GM12878 (cell line): ENCODE data around the gene LRP4. TPM values are rescaled to one million over a fixed set of nuclear protein-coding genes. Genes with fewer than 3 reads are reported as not detected.

ENCODE experiments used
- ATAC-seq: fragments of 200-7000 bp; cut with Tn5 transposase; 3 replicates; pipeline ENCODE4 v1.9.1; 2020; ENCODE audit warnings: mild to moderate bottlenecking, moderate library complexity
- BruUV-seq: library from RNA; stranded (reverse); fragments of 400-500 nt; replicated peaks from 2 replicates; lab custom pipeline; 2021; lab: Mats Ljungman, UMichigan
- CTCF ChIA-PET: fragments of 300-600 bp; sonication (Branson Sonifier 250); formaldehyde crosslinking; extraction: SDS; loops from one replicate; lab custom pipeline; 2021; ENCODE audit warnings: inconsistent platforms; lab: Yijun Ruan, JAX
- POLR2A ChIA-PET: fragments of 350-600 bp; formaldehyde crosslinking; extraction: SDS; loops from one replicate; lab custom pipeline; 2021; ENCODE audit warnings: inconsistent platforms; lab: Charles Lee
- RAD21 ChIA-PET: fragments of 300-600 bp; sonication (Branson Sonifier 250); formaldehyde crosslinking; loops from one replicate; lab custom pipeline; 2023; ENCODE audit warnings: antibody characterized with exemption; ENCODE audit not compliant: unreplicated experiment; lab: Charles Lee
- SMC1A ChIA-PET: fragments of 300-600 bp; sonication (Branson Sonifier 250); formaldehyde crosslinking; loops from one replicate; lab custom pipeline; 2023; ENCODE audit not compliant: unreplicated experiment, uncharacterized antibody; lab: Charles Lee
- DNase-seq: peaks from one replicate; pipeline ENCODE4 v3.0.0-alpha.2; 2011; ENCODE audit warnings: low read depth, low spot score
- FAIRE-seq: peaks from 3 replicates; lab custom pipeline; 2011; peaks lifted over from hg19 to GRCh38; lab: Jason Lieb, UNC
- H2AFZ ChIP-seq: 2 replicates; pipeline ENCODE4 v1.6.0; 2011; ENCODE audit warnings: low read depth, low read length, control low read depth; ENCODE audit not compliant: control insufficient read depth
- H3K27ac ChIP-seq: 2 replicates; pipeline ENCODE4 v1.5.1; 2011; ENCODE audit warnings: control low read depth; ENCODE audit not compliant: control insufficient read depth, insufficient read depth
- H3K27me3 ChIP-seq, 2 experiments: replicated peaks in 1 of 2; 2 replicates each; pipeline versions ENCODE4 v1.6.0 to v1.6.1; 2011; ENCODE audit warnings: low read length in 1 of 2; ENCODE audit not compliant: control insufficient read depth in 2 of 2, insufficient read depth in 2 of 2
- H3K36me3 ChIP-seq, 2 experiments: 2 replicates each; pipeline ENCODE4 v1.5.1; 2011; ENCODE audit warnings: low read length in 1 of 2; ENCODE audit not compliant: control insufficient read depth in 2 of 2, insufficient read depth in 2 of 2
- H3K4me1 ChIP-seq: 2 replicates; pipeline ENCODE4 v1.6.1; 2011; ENCODE audit warnings: mild to moderate bottlenecking, low read length, moderate library complexity, mixed read lengths; ENCODE audit not compliant: control insufficient read depth, insufficient read depth
- H3K4me2 ChIP-seq: 2 replicates; pipeline ENCODE4 v1.6.0; 2011; ENCODE audit warnings: control low read depth; ENCODE audit not compliant: control insufficient read depth, insufficient read depth
- H3K4me3 ChIP-seq: fragments of 200-600 bp; sonication (generic); 2 replicates; pipeline ENCODE4 v1.5.1; 2016
- H3K79me2 ChIP-seq: 2 replicates; pipeline ENCODE4 v1.6.0; 2011; ENCODE audit warnings: low read length; ENCODE audit not compliant: control insufficient read depth, insufficient read depth
- H3K9ac ChIP-seq: 2 replicates; pipeline ENCODE4 v1.8.0; 2011; ENCODE audit warnings: low read length, control low read depth, mixed read lengths; ENCODE audit not compliant: control insufficient read depth, insufficient read depth
- H3K9me3 ChIP-seq: replicated peaks from 3 replicates; pipeline ENCODE4 v1.5.1; 2011; ENCODE audit warnings: mild to moderate bottlenecking, low read length; ENCODE audit not compliant: control insufficient read depth, insufficient read depth
- H4K20me1 ChIP-seq: 2 replicates; pipeline ENCODE4 v1.6.0; 2011; ENCODE audit not compliant: control insufficient read depth, insufficient read depth
- ASH2L ChIP-seq: fragments of 300-600, 200-600 bp; sonication (generic); IDR thresholded peaks from 2 replicates; pipeline ENCODE4 v1.6.1; 2017; ENCODE audit warnings: low read depth, mild to moderate bottlenecking, borderline replicate concordance
- CBX5 ChIP-seq: sonication (generic); IDR thresholded peaks from 2 replicates; pipeline ENCODE4 v1.6.1; 2016; ENCODE audit warnings: low read depth, moderate library complexity, mild to moderate bottlenecking, inconsistent platforms
- CHD2 ChIP-seq: IDR thresholded peaks from 2 replicates; pipeline ENCODE4 v1.6.1; 2011; ENCODE audit warnings: low read depth, low read length, improper control_type of control experiment, borderline replicate concordance
- DPF2 ChIP-seq: fragments of 450-650 bp; IDR thresholded peaks from 2 replicates; pipeline ENCODE4 v1.6.1; 2017; ENCODE audit warnings: mild to moderate bottlenecking
- ELK1 ChIP-seq: IDR thresholded peaks from 2 replicates; pipeline ENCODE4 v1.6.1; 2012; ENCODE audit warnings: low read depth, low read length, improper control_type of control experiment
- KLF5 ChIP-seq: fragments of 450-650 bp; IDR thresholded peaks from 2 replicates; pipeline ENCODE4 v1.6.1; 2014; ENCODE audit warnings: mild to moderate bottlenecking; ENCODE audit not compliant: partially characterized antibody
- MYB ChIP-seq: fragments of 150-350 bp; IDR thresholded peaks from 2 replicates; pipeline ENCODE4 v1.6.1; 2014; ENCODE audit warnings: mild to moderate bottlenecking, low read depth, low read length, borderline replicate concordance
- PML ChIP-seq: IDR thresholded peaks from 2 replicates; pipeline ENCODE4 v1.6.1; 2012; ENCODE audit warnings: low read length, inconsistent platforms
- TCF3 ChIP-seq: IDR thresholded peaks from 2 replicates; pipeline ENCODE4 v1.6.1; 2012; ENCODE audit warnings: low read depth, mild to moderate bottlenecking, low read length, borderline replicate concordance; ENCODE audit not compliant: insufficient read depth
- ZNF24 ChIP-seq: fragments of 450-650 bp; IDR thresholded peaks from 2 replicates; pipeline ENCODE4 v1.6.1; 2017; ENCODE audit warnings: antibody characterized with exemption, mild to moderate bottlenecking
- ZZZ3 ChIP-seq: IDR thresholded peaks from 2 replicates; pipeline ENCODE4 v1.6.1; 2011; ENCODE audit warnings: low read depth; ENCODE audit not compliant: control insufficient read depth, insufficient read length
- WGBS: methylation state at CpG from one replicate; pipeline ENCODE4 v1.1.6; 2016; ENCODE audit warnings: low lambda C conversion rate; ENCODE audit not compliant: insufficient replicate concordance, insufficient coverage; ENCODE audit errors: missing lambda C conversion rate; 5-methylcytosine and 5-hydroxymethylcytosine counted together
- in situ Hi-C: fragments of 300-500 bp; cut with MboI; formaldehyde crosslinking; loops from 9 replicates; pipeline ENCODE4 v1.14.3; 2018; ENCODE audit warnings: mixed read lengths
- intact Hi-C: fragments of 100-400 bp; cut with micrococcal nuclease; formaldehyde crosslinking; loops from one replicate; pipeline ENCODE4 v1.14.2; 2022; ENCODE audit not compliant: unreplicated experiment
- polyA plus RNA-seq, 11 experiments: library from polyadenylated mRNA; depleted of rRNA in 4 of 11; unstranded in 6 of 11; stranded (reverse) in 5 of 11; fragments of >200 nt; fragmentation: Nextera tagmentation in 4 of 11; fragmentation: Illumina TruSeq in 1 of 11; extraction: Ambion mirVana in 4 of 11; extraction: Trizol in 1 of 11; gene quantifications; 1 replicate in 1 of 11; 2 replicates in 10 of 11; pipeline versions ENCODE4 v1.2.1 to v1.2.3, GENCODE V29; 2011 to 2016; ENCODE audit warnings: inconsistent platforms in 2 of 11, missing spikeins in 2 of 11, low read depth in 1 of 11
- total RNA-seq, 4 experiments: library from RNA; depleted of rRNA in 3 of 4; stranded (reverse); fragments of >200 nt in 3 of 4; fragmentation: Illumina TruSeq in 1 of 4; extraction: Trizol in 1 of 4; gene quantifications; 2 replicates each; pipeline versions ENCODE4 v1.2.1 to v1.2.3, GENCODE V29; 2013 to 2021
- TF ChIP-seq, protein P1 (sequence below): IDR thresholded peaks from 2 replicates; pipeline ENCODE4 v1.6.1; 2011; ENCODE audit warnings: borderline replicate concordance, low read depth, mild to moderate bottlenecking, moderate library complexity, mixed read lengths, low read length; ENCODE audit not compliant: insufficient read depth; ENCODE audit errors: extremely low read length
- TF ChIP-seq, protein P2 (sequence below): IDR thresholded peaks from 2 replicates; pipeline ENCODE4 v1.6.1; 2012; ENCODE audit warnings: improper control_type of control experiment, low read depth, low read length; ENCODE audit not compliant: insufficient replicate concordance

The LRP4 gene
- total and polyA plus RNA-seq, 10 of the 15 experiments (the other 5 are each of a cell fraction or from before 2014, with no cell fraction given), result under 0.01 to 0.06 (median 0.03) TPM; not detected in 6

- DNase-seq, result no peak
- H4K20me1 ChIP-seq, result no peaks in the 10 kb centered on the region
- no peaks in the 10 kb centered on the region for H3K79me2 ChIP-seq
- ChIA-PET POLR2A (interaction anchor here (0.6 to 0.9 kb wide), 2 partner anchors 25 to 163 kb away, joined by 3 to 4 read pairs; no protein-coding TSS in a partner anchor), RAD21 (interaction anchor here (1.6 kb wide), 1 partner anchor 240 kb away, joined by 5 read pairs; no protein-coding TSS in a partner anchor), CTCF (interaction anchor here (0.8 to 5.3 kb wide), 2 partner anchors 16 to 240 kb away, joined by 3 to 33 read pairs; no protein-coding TSS in a partner anchor), SMC1A (interaction anchor here (1.3 to 1.6 kb wide), 2 partner anchors 229 to 250 kb away, joined by 3 read pairs; no protein-coding TSS in a partner anchor)
- intact Hi-C loops, result no loop called here
- peaks cover 4 to 18% of the 10 kb centered on the region in 2 experiments for H3K27me3 ChIP-seq
- no peak for ATAC-seq
- no TSS peak for BruUV-seq
- H3K4me1 ChIP-seq, result peaks cover 6% of the 10 kb centered on the region; the same call in 1 of the 2 replicates
- no peak overlapping the region for H2AFZ ChIP-seq
- no peak overlapping the region for H3K4me3 ChIP-seq
- H3K27ac ChIP-seq, result no peak overlapping the region
- 55% methylated on average over 13 of the region's 13 CpGs for WGBS
- no peaks in the 10 kb centered on the region for H3K9me3 ChIP-seq
- TF ChIP-seq, protein P1, sequence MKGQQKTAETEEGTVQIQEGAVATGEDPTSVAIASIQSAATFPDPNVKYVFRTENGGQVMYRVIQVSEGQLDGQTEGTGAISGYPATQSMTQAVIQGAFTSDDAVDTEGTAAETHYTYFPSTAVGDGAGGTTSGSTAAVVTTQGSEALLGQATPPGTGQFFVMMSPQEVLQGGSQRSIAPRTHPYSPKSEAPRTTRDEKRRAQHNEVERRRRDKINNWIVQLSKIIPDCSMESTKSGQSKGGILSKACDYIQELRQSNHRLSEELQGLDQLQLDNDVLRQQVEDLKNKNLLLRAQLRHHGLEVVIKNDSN, result no peak
- TF ChIP-seq ZNF24 (no peak), TCF3 (no peak), ELK1 (no peak), ASH2L (no peak), ZZZ3 (no peak), MYB (no peak), PML (no peak), KLF5 (no peak), DPF2 (no peak), CBX5 (no peak), CHD2 (no peak)
- TF ChIP-seq, protein P2, sequence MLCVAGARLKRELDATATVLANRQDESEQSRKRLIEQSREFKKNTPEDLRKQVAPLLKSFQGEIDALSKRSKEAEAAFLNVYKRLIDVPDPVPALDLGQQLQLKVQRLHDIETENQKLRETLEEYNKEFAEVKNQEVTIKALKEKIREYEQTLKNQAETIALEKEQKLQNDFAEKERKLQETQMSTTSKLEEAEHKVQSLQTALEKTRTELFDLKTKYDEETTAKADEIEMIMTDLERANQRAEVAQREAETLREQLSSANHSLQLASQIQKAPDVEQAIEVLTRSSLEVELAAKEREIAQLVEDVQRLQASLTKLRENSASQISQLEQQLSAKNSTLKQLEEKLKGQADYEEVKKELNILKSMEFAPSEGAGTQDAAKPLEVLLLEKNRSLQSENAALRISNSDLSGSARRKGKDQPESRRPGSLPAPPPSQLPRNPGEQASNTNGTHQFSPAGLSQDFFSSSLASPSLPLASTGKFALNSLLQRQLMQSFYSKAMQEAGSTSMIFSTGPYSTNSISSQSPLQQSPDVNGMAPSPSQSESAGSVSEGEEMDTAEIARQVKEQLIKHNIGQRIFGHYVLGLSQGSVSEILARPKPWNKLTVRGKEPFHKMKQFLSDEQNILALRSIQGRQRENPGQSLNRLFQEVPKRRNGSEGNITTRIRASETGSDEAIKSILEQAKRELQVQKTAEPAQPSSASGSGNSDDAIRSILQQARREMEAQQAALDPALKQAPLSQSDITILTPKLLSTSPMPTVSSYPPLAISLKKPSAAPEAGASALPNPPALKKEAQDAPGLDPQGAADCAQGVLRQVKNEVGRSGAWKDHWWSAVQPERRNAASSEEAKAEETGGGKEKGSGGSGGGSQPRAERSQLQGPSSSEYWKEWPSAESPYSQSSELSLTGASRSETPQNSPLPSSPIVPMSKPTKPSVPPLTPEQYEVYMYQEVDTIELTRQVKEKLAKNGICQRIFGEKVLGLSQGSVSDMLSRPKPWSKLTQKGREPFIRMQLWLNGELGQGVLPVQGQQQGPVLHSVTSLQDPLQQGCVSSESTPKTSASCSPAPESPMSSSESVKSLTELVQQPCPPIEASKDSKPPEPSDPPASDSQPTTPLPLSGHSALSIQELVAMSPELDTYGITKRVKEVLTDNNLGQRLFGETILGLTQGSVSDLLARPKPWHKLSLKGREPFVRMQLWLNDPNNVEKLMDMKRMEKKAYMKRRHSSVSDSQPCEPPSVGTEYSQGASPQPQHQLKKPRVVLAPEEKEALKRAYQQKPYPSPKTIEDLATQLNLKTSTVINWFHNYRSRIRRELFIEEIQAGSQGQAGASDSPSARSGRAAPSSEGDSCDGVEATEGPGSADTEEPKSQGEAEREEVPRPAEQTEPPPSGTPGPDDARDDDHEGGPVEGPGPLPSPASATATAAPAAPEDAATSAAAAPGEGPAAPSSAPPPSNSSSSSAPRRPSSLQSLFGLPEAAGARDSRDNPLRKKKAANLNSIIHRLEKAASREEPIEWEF, result no peak
- FAIRE-seq, result no peak
- in situ Hi-C loops, result no loop called here
- H3K36me3 ChIP-seq, result no peaks in the 10 kb centered on the region
- no peak overlapping the region for H3K4me2 ChIP-seq
- H3K9ac ChIP-seq, result no peak overlapping the region
These were observed 5.7 kb downstream of the LRP4 start for GRCh38 chr11:46912526-46913150.
